H1 (cell line): ENCODE results near the gene SLC9C1.

Experiments used
- CTCF ChIP-seq, 3 experiments: IDR thresholded peaks; 1 replicate in 2 of 3; 2 replicates in 1 of 3; pipeline versions ENCODE4 v1.5.1 to v1.6.1; 2011; ENCODE audit warnings: low read length in 3 of 3, mild to moderate bottlenecking in 3 of 3, inconsistent platforms in 2 of 3, low read depth in 1 of 3, moderate library complexity in 1 of 3; ENCODE audit not compliant: insufficient read depth in 1 of 3; ENCODE audit errors: control extremely low read depth in 1 of 3
- KDM1A ChIP-seq: fragments of 200-600, 300-600 bp; sonication (generic); IDR thresholded peaks from 2 replicates; pipeline ENCODE4 v1.7.1; 2016; ENCODE audit warnings: mild to moderate bottlenecking, low read length, borderline replicate concordance

DNA sequence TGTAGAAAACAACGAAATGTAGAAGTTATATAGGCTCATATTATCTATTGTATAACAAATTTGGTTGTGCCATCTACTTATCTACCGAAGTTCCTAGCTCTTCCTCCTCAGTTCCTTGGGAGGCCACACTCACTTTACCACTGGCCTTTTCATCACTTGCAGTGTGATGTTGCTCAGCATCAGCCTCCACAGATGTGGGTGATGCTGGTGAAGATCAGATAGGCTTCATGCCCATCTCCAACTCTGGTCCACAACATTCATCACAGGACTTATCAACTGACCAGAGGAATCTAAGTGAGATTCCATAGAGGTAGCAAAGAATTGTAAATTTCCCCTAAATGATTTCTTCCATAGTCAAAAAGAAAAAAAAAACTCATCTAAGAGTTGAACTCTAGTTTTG is 47.4 kb upstream of the SLC9C1 start:
- TF ChIP-seq CTCF (IDR thresholded peaks at IDR 0.05; ENCODE audit: control extremely low read depth in 1 of 3, insufficient read depth in 1 of 3, low read depth in 1 of 3, low read length in 3 of 3) (no peak), KDM1A (no peak)
